Hepatic stellate cell (primary cell): ENCODE measurements around the gene TLDC2.
"Not testable (repeated sequence)": the region's sequence is repeated elsewhere in the genome, so short reads cannot be mapped to it uniquely, and the experiment has no call there.

ENCODE experiments used
- DNase-seq: peaks from one replicate; pipeline ENCODE4 v3.0.0; 2011; ENCODE audit warnings: low spot score

TLDC2 gene

DNA sequence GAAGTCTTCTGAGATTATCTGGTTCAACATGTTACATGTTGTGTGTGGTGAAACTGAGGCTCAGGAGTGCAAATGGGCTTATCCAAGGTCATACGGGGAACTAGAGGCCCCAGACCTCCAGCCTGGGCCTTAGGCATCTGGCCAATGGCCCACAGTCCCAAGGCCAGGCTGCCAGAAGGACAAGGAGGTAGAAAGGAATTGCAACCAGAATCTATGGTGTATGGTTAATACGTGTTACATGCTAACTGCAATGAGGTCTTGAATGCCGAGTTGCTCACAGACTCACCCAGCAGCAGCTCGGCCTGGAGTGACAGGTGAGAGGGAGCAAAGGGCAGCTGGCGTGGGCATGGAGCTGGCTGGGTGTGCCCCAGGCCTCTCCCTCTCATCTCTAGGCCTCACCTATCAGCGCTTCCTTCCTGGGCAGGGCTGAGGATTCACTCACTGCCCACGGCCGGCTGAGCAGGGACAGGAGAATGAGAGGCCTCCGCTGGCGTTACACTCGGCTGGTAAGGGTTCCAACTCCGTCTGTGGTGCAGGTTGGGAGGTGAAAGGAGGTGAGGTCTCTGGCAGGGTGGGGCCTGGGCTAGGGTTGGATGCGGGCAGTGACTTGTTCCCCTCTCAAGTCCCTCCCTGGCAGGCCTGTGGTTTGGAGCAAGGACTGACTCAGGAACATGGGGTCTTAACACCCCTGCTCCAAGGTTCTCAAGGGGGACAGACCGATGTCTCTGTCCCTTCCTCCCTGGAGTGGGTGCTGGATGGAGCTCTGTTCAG lies at the start of gene TLDC2:
TSS of gene TLDC2 (plus strand) at position 437 of the 771 bp plus-strand sequence. CDS start at position 474, 37 bp downstream.
- no peak for DNase-seq

- DNase-seq = no peak
Observed at GRCh38 chr20:36826554-36827244, 49.2 kb upstream of the TLDC2 start.

- no peak for DNase-seq
Observed at GRCh38 chr20:36827541-36828279, 48.2 kb upstream of the TLDC2 start.

GRCh38 chr20:36830791-36831691 lies 44.9 kb upstream of the TLDC2 start:
- DNase-seq = peak; percentile 70

GRCh38 chr20:36832791-36833190 lies 43.1 kb upstream of the TLDC2 start:
- no peak for DNase-seq

DNA sequence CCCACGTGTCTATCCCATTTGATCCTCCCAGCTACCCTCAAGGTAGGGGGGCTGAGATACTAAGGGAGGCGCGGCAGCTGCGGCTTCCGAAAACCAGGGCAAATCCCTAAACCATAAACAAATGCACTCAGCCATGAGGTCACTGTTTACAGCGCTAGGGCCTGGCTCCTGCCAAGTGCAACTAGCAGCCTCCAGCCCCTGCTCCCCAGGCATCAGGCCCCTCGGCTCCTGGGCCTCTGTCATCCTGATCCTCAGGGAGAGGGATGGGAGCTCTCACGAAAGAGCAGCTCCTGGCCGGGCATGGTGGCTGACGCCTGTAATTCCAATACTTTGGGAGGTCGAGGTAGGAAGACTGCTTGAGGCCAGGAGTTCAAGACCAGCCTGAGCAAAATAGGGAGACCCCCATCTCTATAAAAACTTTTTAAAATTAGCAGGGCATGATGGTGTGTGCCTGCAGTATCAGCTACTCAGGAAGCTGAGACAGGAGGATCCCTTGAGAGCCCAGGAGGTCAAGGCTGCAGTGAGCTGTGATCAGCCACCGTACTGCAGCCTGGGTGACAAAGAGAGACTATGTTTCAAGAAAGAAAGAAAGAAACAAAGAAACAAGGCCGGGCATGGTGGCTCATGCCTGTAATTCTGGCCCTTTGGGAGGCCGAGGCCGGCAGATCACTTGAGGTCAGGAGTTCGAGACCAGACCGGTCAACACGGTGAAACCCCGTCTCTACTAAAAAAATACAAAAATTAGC lies 42.5 kb upstream of the TLDC2 start:
- DNase-seq = no peak

- no peak for DNase-seq
Observed at GRCh38 chr20:36835025-36835424, 40.9 kb upstream of the TLDC2 start.

DNA sequence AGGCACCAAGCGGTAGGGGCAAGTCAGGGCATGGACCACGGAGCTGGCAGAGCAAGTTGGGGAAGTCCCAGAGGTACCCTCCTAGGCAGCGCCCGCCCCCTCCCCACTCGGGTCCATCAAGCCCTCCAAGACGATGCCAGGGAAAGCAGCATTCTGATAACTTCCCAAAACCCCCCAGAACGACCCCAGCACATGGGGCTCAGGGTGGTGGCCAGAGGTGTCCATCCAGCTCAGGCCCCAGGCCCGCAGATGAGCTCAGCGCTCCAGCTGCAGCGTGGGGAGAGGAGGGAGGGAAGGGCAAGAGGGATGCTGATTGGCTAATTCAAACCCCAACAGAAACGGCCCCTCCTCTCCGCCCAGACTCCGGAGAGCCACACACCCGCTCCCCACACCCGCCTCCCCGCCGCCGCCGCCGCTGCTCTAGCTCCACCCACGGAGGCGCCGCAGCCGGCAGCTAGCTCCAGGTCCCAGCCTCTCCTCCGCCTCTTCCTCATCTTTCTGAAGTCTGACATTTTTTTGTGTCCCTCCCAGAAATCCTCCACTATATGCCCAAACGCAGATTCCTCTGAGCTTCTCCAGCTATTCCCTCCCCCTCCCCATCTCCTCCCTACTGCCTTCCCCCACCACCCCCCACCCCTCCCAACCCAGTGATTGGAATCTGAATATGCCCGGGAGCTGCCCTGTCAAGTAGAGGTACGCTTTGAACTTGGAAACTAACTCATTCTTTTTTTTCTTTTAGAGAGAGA lies 40.3 kb upstream of the TLDC2 start:
- DNase-seq = peak; percentile 98

DNA sequence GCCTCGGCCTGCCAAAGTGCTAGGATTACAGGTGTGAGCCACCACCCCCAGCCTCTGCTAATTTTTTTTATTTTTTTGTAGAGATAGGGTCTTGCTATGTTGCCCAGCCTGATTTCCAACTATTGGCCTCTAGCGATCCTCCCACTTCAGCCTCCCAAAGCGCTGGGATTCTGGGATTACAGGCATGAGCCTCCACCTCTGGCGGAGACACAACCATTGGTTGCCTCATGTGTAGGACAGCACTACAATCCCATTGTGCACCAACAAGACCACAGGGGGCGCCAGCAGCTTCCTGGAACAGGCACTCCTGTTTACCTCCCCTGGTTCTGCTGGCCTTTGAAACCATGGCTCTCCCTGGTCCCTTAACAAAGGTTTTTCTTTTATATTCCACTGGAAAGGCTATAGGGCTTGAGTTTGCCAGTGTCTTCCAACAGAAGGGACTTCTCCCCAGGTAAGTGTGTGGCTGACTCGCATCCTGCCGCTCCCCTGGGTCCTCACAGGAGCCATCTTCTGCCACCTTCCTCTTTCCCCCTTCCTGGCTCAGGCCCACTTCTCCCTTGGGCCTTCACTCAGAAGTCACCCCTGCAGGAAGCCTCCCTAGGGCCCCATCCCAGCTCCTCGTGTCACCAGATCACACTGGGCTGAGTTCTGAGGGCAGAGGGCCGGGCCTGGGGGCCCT lies 39.2 kb upstream of the TLDC2 start:
- no peak for DNase-seq

- not testable (repeated sequence) for DNase-seq
Observed at GRCh38 chr20:36838376-36838775, 37.6 kb upstream of the TLDC2 start.

GRCh38 chr20:36839150-36839549 lies 36.8 kb upstream of the TLDC2 start:
- no peak for DNase-seq

GRCh38 chr20:36841030-36841429 lies 34.9 kb upstream of the TLDC2 start:
- not testable (repeated sequence) for DNase-seq

- no peak for DNase-seq
Observed at GRCh38 chr20:36845288-36845971, 30.5 kb upstream of the TLDC2 start.

- peak; percentile 87 for DNase-seq
Observed at GRCh38 chr20:36847009-36847709, 28.8 kb upstream of the TLDC2 start.

DNA sequence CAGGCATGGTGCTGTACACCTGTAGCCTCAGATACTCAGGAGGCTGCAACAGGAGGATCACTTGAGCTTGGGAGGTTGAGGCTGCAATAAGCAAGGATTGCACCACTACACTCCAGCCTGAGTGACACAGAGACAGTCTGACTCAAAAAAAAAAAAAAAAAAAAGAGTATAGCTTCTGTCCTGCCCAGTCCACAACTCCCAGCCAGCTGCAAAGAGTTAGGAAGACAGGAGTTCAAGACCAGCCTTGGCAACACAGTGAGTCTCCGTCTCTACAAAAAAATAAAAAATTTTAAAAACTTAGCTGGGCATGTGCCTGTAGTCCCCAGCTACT lies 28.3 kb upstream of the TLDC2 start:
- no peak for DNase-seq

- DNase-seq = peak; percentile 93
Observed at GRCh38 chr20:36848078-36848660, 27.8 kb upstream of the TLDC2 start.

DNA sequence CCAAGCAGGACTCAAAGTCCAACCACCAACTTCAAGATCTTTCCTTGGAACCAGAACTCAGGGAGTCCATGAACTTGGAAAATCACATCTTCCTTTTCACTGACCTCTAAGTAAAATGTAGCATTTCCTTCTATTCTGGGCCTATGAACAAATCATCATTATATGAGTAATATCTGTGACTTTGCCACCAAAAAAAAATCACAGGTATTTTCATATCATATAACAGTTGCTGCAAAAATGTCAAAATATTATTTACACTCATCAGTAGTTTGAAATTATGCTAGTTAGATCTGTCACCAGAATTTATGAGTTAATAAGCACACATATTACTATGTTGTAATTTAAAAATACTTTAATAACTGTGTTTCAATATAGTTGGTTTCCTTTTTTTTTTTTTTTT lies 27.3 kb upstream of the TLDC2 start:
- no peak for DNase-seq
